Panc1 (cell line): ENCODE data around the gene PFN3. TPM values are rescaled to one million over a fixed set of nuclear protein-coding genes. Genes with fewer than 3 reads are reported as not detected.
A peak's percentile ranks its signal among the peaks of the same experiment; 100 is the strongest.

Experiments
- ATAC-seq: fragments of 200-7000 bp; cut with Tn5 transposase; 2 replicates; pipeline ENCODE4 v1.9.1; 2020; ENCODE audit warnings: mild to moderate bottlenecking, moderate library complexity
- BruUV-seq: library from RNA; stranded (reverse); fragments of 400-500 nt; replicated peaks from 2 replicates; lab custom pipeline; 2021; lab: Mats Ljungman, UMichigan
- CTCF ChIA-PET: fragments of 300-600 bp; sonication (Branson Sonifier 250); formaldehyde crosslinking; loops from one replicate; lab custom pipeline; 2022; ENCODE audit warnings: antibody characterized with exemption; lab: Charles Lee
- POLR2A ChIA-PET: fragments of 300-600 bp; sonication (Branson Sonifier 250); formaldehyde crosslinking; loops from one replicate; lab custom pipeline; 2022; ENCODE audit warnings: antibody characterized with exemption; lab: Charles Lee
- DNase-seq: peaks from one replicate; pipeline ENCODE4 v3.0.0-alpha.2; 2010; ENCODE audit warnings: low read depth, low spot score
- H3K27ac ChIP-seq: 2 replicates; pipeline ENCODE4 v1.5.1; 2011; ENCODE audit warnings: mild to moderate bottlenecking, low read length, inconsistent platforms
- H3K27me3 ChIP-seq: fragments of 200-500 bp; sonication (Bioruptor generic); 2 replicates; pipeline ENCODE4 v1.6.0; 2014; ENCODE audit warnings: low read length, inconsistent platforms; ENCODE audit not compliant: control insufficient read depth, insufficient read depth
- H3K36me3 ChIP-seq: fragments of 200-500 bp; sonication (Bioruptor generic); 2 replicates; pipeline ENCODE4 v1.5.1; 2014; ENCODE audit warnings: inconsistent platforms, mild to moderate bottlenecking, low read length, moderate library complexity; ENCODE audit not compliant: control insufficient read depth, insufficient read depth
- H3K4me1 ChIP-seq: 2 replicates; pipeline ENCODE4 v1.5.1; 2011; ENCODE audit warnings: inconsistent platforms, mild to moderate bottlenecking, low read length, moderate library complexity; ENCODE audit not compliant: control insufficient read depth, insufficient read depth
- H3K4me3 ChIP-seq, 2 experiments: 2 replicates each; pipeline ENCODE4 v1.5.1; 2011 to 2012; ENCODE audit warnings: low read depth in 2 of 2, low read length in 2 of 2, mild to moderate bottlenecking in 2 of 2, inconsistent platforms in 1 of 2, moderate library complexity in 1 of 2
- H3K9me3 ChIP-seq: fragments of 200-500 bp; sonication (Bioruptor generic); 2 replicates; pipeline ENCODE4 v1.5.1; 2014; ENCODE audit warnings: low read depth, mild to moderate bottlenecking, inconsistent platforms, low read length, moderate library complexity; ENCODE audit not compliant: control insufficient read depth, insufficient read depth
- CTCF ChIP-seq: fragments of 450-650 bp; IDR thresholded peaks from 2 replicates; pipeline ENCODE4 v1.5.1; 2017; ENCODE audit warnings: mild to moderate bottlenecking
- POLR2AphosphoS5 ChIP-seq: IDR thresholded peaks from 2 replicates; pipeline ENCODE4 v1.6.1; 2012; ENCODE audit warnings: mild to moderate bottlenecking, low read depth, low read length, moderate library complexity
- SIN3A ChIP-seq: IDR thresholded peaks from 2 replicates; pipeline ENCODE4 v1.6.1; 2012; ENCODE audit warnings: low read depth, mild to moderate bottlenecking, low read length, moderate library complexity, borderline replicate concordance; ENCODE audit not compliant: insufficient read depth
- TCF7L2 ChIP-seq: IDR thresholded peaks from 2 replicates; pipeline ENCODE4 v1.6.1; 2011; ENCODE audit warnings: mild to moderate bottlenecking, low read depth, low read length, inconsistent platforms
- in situ Hi-C: cut with HindIII; loops from 2 replicates; pipeline ENCODE4 v1.10.0; 2016; ENCODE audit warnings: low sequenced_read_pairs, low pct_unique_long_range_greater_than_20kb
- intact Hi-C: fragments of 100-400 bp; cut with micrococcal nuclease; formaldehyde crosslinking; loops from one replicate; pipeline ENCODE4 v1.10.0; 2022; ENCODE audit not compliant: unreplicated experiment
- total RNA-seq: library from RNA; stranded (reverse); gene quantifications from one replicate; pipeline ENCODE4 v1.2.1, GENCODE V29; 2021; ENCODE audit not compliant: unreplicated experiment
- TF ChIP-seq, protein P1 (sequence below), 2 experiments: IDR thresholded peaks; 2 replicates each; pipeline ENCODE4 v1.6.1; 2011 to 2012; ENCODE audit warnings: low read depth in 2 of 2, control low read depth in 1 of 2, low read length in 1 of 2, mild to moderate bottlenecking in 1 of 2, moderate library complexity in 1 of 2; ENCODE audit not compliant: insufficient read depth in 1 of 2

PFN3 gene
- total RNA-seq, 1 experiment from 2014 or later = not detected

DNA sequence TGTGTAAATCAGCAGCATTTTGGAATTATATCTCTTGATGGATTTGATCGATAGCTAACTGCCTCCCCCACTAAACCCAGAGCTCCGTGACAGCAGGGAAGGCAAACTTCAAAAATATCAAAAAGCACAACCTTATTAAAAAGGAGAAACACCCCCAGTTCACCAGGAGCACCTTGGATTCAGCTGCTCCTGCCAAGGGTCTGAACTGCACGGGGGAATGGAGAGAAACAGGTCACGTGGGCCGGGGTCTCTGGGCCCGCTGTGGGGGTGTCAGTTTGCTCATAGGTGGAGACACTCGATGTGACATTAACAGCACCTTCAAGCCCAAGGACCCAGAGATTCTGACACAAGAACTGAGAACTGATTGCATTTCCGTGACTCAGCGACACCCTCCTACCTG, 17.3 kb downstream of the PFN3 start:
- POLR2A ChIA-PET = interaction anchor here (0.6 to 1.0 kb wide), 2 partner anchors 47 to 50 kb away, joined by 3 read pairs; no protein-coding TSS in a partner anchor

DNA sequence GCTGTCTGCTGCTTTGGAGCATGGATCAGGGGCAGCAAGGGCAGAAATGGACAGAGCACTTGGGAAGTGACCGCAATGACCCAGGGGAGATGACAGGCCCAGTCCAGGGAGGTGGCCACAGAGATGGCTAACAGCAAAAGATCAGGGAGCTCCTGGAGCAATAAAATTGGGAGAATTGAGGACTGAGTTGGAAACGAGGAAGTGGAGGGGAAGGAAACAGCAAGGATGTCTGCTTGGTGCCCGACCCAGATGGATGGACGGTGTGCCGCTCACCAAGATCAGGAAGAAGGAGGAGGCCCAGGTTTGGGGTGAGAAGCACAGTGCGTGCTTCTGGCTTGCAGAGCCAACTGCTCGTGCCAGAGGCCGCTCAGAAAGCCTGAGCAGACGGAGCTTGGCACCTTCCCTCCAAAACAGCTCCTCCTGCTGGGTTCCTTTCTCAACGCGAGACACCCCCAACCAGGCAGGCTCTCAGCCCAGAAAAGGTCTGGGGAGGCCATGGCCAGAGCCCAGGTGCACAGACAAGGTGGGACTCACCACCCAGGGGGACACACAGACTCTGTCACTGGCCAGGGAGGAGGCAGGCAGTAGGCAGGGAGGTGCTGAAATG, 17.9 kb downstream of the PFN3 start:
- intact Hi-C loops (no loop called here), in situ Hi-C loops (no loop called here)
- ChIA-PET POLR2A (interaction anchor here (1.0 kb wide), 1 partner anchor 47 kb away, joined by 3 read pairs; no protein-coding TSS in a partner anchor), CTCF (interaction anchor here (0.8 to 1.9 kb wide), 6 partner anchors 10 to 73 kb away, joined by 3 to 8 read pairs (median 5); no protein-coding TSS in a partner anchor)
- Histone ChIP-seq H3K27me3 (no peaks in the 10 kb centered on the region), H3K4me1 (peaks cover 4% of the 10 kb centered on the region; the same call in 1 of the 2 replicates), H3K4me3 (no peak overlapping the region), H3K9me3 (no peaks in the 10 kb centered on the region), H3K36me3 (no peaks in the 10 kb centered on the region), H3K27ac (no peak overlapping the region)
- ATAC-seq (peak; percentile 60), DNase-seq (no peak)
- BruUV-seq = no TSS peak
- TF ChIP-seq CTCF = no peak; the same call in 1 of the 2 replicates
- TF ChIP-seq, protein P1, sequence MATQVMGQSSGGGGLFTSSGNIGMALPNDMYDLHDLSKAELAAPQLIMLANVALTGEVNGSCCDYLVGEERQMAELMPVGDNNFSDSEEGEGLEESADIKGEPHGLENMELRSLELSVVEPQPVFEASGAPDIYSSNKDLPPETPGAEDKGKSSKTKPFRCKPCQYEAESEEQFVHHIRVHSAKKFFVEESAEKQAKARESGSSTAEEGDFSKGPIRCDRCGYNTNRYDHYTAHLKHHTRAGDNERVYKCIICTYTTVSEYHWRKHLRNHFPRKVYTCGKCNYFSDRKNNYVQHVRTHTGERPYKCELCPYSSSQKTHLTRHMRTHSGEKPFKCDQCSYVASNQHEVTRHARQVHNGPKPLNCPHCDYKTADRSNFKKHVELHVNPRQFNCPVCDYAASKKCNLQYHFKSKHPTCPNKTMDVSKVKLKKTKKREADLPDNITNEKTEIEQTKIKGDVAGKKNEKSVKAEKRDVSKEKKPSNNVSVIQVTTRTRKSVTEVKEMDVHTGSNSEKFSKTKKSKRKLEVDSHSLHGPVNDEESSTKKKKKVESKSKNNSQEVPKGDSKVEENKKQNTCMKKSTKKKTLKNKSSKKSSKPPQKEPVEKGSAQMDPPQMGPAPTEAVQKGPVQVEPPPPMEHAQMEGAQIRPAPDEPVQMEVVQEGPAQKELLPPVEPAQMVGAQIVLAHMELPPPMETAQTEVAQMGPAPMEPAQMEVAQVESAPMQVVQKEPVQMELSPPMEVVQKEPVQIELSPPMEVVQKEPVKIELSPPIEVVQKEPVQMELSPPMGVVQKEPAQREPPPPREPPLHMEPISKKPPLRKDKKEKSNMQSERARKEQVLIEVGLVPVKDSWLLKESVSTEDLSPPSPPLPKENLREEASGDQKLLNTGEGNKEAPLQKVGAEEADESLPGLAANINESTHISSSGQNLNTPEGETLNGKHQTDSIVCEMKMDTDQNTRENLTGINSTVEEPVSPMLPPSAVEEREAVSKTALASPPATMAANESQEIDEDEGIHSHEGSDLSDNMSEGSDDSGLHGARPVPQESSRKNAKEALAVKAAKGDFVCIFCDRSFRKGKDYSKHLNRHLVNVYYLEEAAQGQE (IDR thresholded peaks at IDR 0.05; ENCODE audit: insufficient read depth in 1 of 2, low read depth in 2 of 2, low read length in 1 of 2) = no peak
- no peak for TF ChIP-seq SIN3A
- TF ChIP-seq TCF7L2 = no peak
- TF ChIP-seq POLR2AphosphoS5 = no peak

More for the DNA sequence above, 17.3 kb downstream of the PFN3 start:
- Histone ChIP-seq H3K9me3 (no peaks in the 10 kb centered on the region), H3K36me3 (no peaks in the 10 kb centered on the region), H3K27ac (no peak overlapping the region), H3K4me3 (no peak overlapping the region), H3K4me1 (peaks cover 4% of the 10 kb centered on the region; the same call in 1 of the 2 replicates), H3K27me3 (no peaks in the 10 kb centered on the region)
- CTCF ChIA-PET = interaction anchor here (0.8 to 1.9 kb wide), 6 partner anchors 11 to 73 kb away, joined by 3 to 8 read pairs (median 5); no protein-coding TSS in a partner anchor
- in situ Hi-C loops (no loop called here), intact Hi-C loops (no loop called here)
- no peak for ATAC-seq
- BruUV-seq = no TSS peak
- no peak for TF ChIP-seq TCF7L2
- no peak for TF ChIP-seq POLR2AphosphoS5
- no peak for TF ChIP-seq SIN3A
- TF ChIP-seq, protein P1 (IDR thresholded peaks at IDR 0.05; ENCODE audit: insufficient read depth in 1 of 2, low read depth in 2 of 2, low read length in 1 of 2) = no peak
- no peak for DNase-seq
